Daoy (cell line): ENCODE results near the gene SRBD1. TPM values are rescaled to one million over a fixed set of nuclear protein-coding genes. Genes with fewer than 3 reads are reported as not detected.
A peak's percentile ranks its signal among the peaks of the same experiment; 100 is the strongest.

Experiments used
- DNase-seq: peaks from one replicate; pipeline ENCODE4 v3.0.0-alpha.2; 2015; ENCODE audit warnings: low read depth
- total RNA-seq: library from RNA; depleted of rRNA; stranded (reverse); fragments of >200 nt; shearing (Covaris generic); gene quantifications from 2 replicates; pipeline ENCODE4 v1.2.3, GENCODE V29; 2014

SRBD1 gene
- total RNA-seq, 1 experiment from 2014 or later, result 41.3 TPM

- DNase-seq, result no peak
These were observed 20.9 kb upstream of the SRBD1 start for GRCh38 chr2:45631955-45632354.

DNA sequence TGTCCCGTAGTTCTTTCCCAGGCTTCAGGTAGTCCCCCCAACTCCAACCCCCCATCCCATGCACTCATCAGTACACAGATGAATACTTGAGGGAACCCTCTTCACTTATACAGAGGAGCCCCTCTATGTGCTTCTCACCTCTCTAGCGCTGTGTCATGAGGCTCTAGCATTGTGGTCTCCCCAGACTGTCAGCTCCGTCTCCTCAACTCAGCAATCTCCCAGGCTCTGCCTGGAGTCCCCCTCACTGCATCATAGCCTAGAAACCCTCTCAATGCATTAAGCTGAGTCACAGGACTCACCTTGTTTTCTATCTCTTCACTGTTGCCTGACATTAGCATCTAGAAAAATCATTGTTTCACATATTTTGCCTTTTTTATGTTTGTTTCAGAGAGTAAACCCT lies 20.3 kb upstream of the SRBD1 start:
- DNase-seq, result no peak

GRCh38 chr2:45629971-45630370 lies 18.9 kb upstream of the SRBD1 start:
- DNase-seq, result no peak

GRCh38 chr2:45627911-45628310 lies 16.8 kb upstream of the SRBD1 start:
- peak; percentile 36 for DNase-seq

DNA sequence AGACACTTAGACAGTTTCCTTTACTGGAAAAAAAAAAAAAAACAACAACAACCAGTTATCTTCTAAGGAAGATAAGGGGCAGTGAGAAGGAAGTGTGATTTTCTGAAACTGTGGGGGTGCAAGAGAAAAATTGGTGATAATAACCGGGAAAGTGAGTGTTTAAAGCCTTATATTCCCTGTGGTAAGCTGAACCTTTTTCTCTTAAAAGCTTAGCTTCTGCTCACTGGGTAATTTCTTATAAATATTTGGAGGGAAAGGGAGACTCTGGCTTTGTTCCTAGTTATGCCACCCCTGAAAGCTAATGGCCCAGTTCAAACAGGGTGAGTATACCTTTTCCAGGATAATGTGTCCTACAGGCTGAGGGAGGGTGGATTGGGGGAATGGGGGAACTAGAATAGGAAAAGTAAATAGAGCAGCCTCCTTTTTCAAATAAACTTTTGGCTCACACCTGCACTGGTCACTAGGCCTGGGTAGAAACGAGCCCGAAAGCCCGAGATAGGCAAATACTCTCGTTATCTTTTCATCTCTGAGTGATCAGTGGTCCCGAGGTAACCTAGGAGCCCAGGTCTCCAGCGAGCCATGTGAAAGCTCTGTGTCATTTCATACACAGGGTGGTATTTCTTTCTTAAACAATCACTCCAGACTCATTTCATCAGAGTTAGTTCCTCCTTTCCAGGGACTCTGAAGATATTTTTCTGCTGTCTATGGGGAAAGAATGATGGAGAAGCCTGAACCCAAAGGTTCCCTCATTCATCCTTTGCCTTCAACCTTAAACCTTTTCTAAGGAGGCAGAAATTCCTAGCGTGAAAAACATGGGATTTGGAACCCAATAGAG lies 15.5 kb upstream of the SRBD1 start:
- no peak for DNase-seq

GRCh38 chr2:45625824-45626223 lies 14.8 kb upstream of the SRBD1 start:
- DNase-seq, result no peak

DNA sequence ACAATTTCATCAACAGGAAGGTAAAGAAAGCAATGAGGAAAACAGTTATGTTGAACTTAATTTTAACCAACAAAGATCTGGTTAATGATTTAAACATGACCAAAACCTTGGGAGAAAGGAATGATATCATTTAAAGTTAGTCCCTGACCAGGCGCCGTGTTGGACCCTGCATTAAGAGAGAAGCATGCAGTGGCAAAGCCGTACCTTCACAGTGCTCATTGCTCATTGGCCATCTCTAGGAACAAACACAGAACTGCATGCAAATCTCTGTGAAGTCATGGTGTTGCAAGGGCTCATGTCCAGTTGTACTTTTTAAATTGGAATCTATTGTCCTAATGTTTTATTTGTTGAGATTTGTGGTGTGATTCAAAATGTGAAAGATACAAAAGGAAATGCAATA lies 12.0 kb upstream of the SRBD1 start:
- no peak for DNase-seq

DNA sequence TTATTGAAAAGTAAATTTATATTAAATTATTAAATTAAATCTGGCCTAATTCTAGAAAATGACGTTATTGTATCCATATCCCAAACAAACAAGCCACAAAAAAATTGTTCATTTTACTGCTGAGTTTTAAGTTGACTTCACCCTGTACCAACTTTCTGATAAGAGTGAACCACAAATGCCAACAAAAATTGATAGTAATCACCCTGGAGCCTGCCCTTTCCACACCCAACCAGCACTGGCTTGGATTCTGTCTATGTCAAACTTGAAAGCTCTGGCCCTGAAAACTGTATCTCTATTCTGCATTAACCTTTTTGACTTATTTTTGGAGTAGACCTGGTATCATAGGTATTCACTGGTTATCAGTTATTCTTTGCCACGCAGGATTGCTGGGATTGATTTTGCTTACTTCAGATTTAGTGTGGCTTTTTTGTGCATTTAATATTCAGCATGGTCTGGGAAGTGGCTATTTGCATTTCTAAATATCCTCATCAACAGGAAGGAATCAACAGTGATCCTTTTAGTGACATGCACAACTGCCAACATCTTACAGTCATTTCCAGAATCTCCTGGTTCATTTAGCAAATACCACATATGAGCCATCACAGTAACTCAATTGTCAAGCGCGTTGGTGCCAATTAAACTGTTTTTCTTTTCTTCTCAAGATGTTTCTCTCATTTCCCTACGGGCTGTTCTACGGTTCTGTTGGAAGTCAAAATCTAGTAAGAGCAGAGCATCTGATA lies 11.4 kb upstream of the SRBD1 start:
- DNase-seq, result no peak

GRCh38 chr2:45617496-45617895 lies 6.4 kb upstream of the SRBD1 start:
- DNase-seq, result no peak

GRCh38 chr2:45616658-45617411 lies 5.8 kb upstream of the SRBD1 start:
- DNase-seq, result peak; percentile 13

- DNase-seq, result no peak
These were observed 3.9 kb upstream of the SRBD1 start for GRCh38 chr2:45614871-45615415.

GRCh38 chr2:45614330-45614729 lies 3.3 kb upstream of the SRBD1 start:
- DNase-seq, result no peak

DNA sequence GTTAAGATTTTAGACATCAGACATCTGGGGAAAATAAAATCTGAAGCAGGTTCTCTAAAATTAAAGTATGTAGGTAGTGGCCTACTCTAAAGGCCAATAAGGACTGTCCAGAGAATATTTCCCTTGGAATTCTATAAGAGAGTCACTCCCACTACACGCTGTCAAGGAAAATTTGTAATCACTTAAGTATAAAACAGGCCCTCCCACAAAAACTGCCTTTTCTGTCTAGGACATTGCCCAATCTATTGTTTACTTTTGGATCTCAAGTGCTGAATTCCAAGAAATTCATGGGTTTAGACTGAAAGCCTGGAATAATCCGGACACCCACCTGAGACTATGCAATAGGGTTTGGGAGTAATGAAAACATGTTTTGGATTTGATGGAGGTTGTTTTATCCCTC lies 1.7 kb upstream of the SRBD1 start:
- DNase-seq, result no peak

DNA sequence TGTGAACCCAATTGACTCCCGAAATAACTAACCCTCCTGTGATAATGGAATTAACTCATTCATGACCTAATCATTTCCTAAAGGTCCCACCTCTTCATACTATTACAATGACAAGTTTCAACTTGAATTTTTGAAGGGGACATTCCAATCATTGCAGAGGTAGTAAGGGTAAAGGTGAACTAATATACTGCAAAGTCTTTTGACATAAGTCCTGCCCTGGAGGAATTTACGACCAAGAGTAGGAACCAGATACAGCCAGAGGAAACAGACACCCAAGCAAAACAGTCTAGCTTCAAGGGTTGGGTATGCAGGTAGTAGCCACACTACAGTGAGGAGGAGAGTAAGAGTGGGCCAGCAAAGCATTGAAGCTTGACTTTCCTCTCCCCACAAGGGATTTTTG lies 1.2 kb upstream of the SRBD1 start:
- DNase-seq, result no peak

- peak; percentile 79 for DNase-seq
These were observed 617 bp downstream of the SRBD1 start for GRCh38 chr2:45610281-45611019.

DNA sequence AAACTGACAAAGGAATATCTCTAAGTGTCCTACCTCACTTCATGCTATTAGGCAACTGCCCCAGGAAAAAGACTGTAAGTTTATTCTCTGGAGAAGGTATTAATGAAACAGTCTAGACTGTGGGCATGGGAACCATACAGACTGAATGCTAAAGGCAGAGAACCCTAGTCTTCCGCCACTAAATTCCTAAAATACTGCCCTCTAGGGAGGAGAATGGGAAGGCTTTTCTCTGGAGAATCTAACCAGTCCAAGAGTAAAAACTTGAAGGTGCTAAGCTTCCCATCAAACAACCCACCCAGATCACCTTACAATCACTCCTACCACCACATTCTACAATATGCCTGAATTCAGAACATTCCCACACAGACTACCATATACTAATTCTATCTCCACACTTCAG lies 3.4 kb downstream of the SRBD1 start:
- peak; percentile 25 for DNase-seq

DNA sequence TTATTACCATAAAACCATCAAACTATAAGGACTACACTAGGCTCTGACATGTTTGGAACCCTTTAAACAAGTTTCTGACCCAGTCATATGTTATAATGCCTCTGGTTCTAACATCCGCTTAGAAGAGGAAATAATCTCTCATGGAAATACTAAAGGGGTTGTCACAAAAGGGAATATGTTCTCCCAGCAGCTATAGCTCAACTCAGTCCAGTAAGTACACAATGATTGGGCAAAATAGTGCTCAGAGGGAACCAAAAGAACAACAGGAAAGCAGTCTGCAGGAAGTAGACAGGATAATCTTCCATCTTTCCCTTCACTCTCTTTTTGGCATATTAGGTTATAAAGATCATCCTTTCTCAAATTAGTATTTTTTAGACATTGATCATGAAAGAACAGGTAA lies 4.3 kb downstream of the SRBD1 start:
- DNase-seq, result no peak

DNA sequence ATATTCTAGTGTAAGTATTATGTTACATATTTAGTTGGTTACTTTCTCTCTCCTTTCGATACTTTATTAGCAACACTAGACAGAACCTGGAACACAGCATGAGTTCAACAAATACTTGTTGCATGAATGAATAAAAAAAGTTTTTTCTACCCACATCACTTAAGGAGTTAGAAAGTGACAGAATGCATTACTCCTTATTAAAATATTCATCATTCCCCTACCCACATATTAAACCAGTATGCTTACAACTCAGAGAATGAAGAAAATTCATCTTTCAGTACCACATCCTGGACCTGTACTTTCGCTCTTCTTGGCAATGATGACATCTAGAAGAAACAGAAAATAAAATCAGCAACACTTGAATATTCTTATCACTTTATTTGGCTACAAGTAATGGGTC lies 6.0 kb downstream of the SRBD1 start:
- no peak for DNase-seq

DNA sequence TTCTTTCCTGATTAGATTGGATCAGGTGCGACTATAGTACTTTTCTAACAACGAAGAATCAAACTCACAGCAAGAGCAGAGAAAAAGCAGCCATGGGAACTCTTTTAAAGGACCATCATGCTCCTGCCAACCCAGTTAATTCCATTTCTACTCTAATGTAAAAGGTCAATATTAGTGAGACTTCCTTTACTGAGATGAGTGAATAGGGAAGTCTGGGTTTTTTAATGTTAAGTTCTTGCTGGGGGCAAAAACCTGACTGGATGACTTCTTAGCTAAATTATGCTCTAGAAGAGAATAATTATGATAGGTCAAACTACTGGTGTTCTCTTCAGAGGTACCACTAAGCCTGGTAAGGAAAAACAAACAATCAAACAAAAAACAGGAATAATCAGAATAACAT lies 8.4 kb downstream of the SRBD1 start:
- no peak for DNase-seq

- no peak for DNase-seq
These were observed 12.5 kb downstream of the SRBD1 start for GRCh38 chr2:45598545-45598944.

- DNase-seq, result no peak
These were observed 14.3 kb downstream of the SRBD1 start for GRCh38 chr2:45596761-45597160.
